Thoracic aorta (tissue), 2 donors: ENCODE results near the gene CAB39L. TPM values are rescaled to one million over a fixed set of nuclear protein-coding genes. Genes with fewer than 3 reads are reported as not detected.

Source experiments
- ATAC-seq: fragments of 150-250 bp; one replicate; pipeline ENCODE4 v1.8.0; 2017; ENCODE audit warnings: low read depth; ENCODE audit not compliant: insufficient number of reproducible peaks, low FRiP score
- DNase-seq: peaks from one replicate; pipeline ENCODE4 v3.0.0-alpha.2; 2020; ENCODE audit warnings: low spot score
- H3K27ac ChIP-seq, 2 donors: fragments of 200-600 bp; sonication (generic); 1 replicate in 1 of 2; 2 replicates in 1 of 2; pipeline ENCODE4 v1.5.1; 2016; ENCODE audit warnings: mild to moderate bottlenecking in 2 of 2, moderate library complexity in 2 of 2
- H3K27me3 ChIP-seq: fragments of 200-600 bp; sonication (generic); replicated peaks from 2 replicates; pipeline ENCODE4 v1.6.0; 2016; ENCODE audit warnings: mild to moderate bottlenecking; ENCODE audit not compliant: insufficient read depth
- H3K36me3 ChIP-seq: fragments of 200-600 bp; sonication (generic); one replicate; pipeline ENCODE4 v1.5.1; 2016
- H3K4me1 ChIP-seq, 2 donors: fragments of 200-600 bp; sonication (generic); 1 replicate in 1 of 2; 2 replicates in 1 of 2; pipeline versions ENCODE4 v1.5.1 to v1.6.0; 2016; ENCODE audit warnings: low read depth in 2 of 2, mild to moderate bottlenecking in 1 of 2; ENCODE audit not compliant: control insufficient read depth in 1 of 2
- H3K4me3 ChIP-seq: fragments of 200-600 bp; sonication (generic); 2 replicates; pipeline ENCODE4 v1.5.1; 2016; ENCODE audit warnings: mild to moderate bottlenecking
- H3K9me3 ChIP-seq: fragments of 200-600 bp; sonication (generic); 2 replicates; pipeline ENCODE4 v1.5.1; 2016
- total RNA-seq, 2 donors: library from RNA; depleted of rRNA; stranded (reverse); fragments of >200 nt; gene quantifications; one replicate each; pipeline versions ENCODE4 v1.1.0 to v1.2.3, GENCODE V29; 2016
- TF ChIP-seq, protein P1 (sequence below): fragments of 200-600 bp; sonication (generic); IDR thresholded peaks from one replicate; pipeline ENCODE4 v1.5.1; 2019; ENCODE audit warnings: antibody characterized with exemption

CAB39L gene
- total RNA-seq, 2 donors from 2014 or later, result 38.7 to 46.7 TPM

GRCh38 chr13:49410477-49410876, 33.4 kb downstream of the CAB39L start:
- TF ChIP-seq, protein P1, sequence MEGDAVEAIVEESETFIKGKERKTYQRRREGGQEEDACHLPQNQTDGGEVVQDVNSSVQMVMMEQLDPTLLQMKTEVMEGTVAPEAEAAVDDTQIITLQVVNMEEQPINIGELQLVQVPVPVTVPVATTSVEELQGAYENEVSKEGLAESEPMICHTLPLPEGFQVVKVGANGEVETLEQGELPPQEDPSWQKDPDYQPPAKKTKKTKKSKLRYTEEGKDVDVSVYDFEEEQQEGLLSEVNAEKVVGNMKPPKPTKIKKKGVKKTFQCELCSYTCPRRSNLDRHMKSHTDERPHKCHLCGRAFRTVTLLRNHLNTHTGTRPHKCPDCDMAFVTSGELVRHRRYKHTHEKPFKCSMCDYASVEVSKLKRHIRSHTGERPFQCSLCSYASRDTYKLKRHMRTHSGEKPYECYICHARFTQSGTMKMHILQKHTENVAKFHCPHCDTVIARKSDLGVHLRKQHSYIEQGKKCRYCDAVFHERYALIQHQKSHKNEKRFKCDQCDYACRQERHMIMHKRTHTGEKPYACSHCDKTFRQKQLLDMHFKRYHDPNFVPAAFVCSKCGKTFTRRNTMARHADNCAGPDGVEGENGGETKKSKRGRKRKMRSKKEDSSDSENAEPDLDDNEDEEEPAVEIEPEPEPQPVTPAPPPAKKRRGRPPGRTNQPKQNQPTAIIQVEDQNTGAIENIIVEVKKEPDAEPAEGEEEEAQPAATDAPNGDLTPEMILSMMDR, result no peak
- Histone ChIP-seq H3K36me3 (no peaks in the 10 kb centered on the region), H3K9me3 (no peaks in the 10 kb centered on the region), H3K4me1 (peaks cover 0 to 8% of the 10 kb centered on the region in 2 donors), H3K27ac (no peak overlapping the region), H3K4me3 (no peak overlapping the region), H3K27me3 (no peaks in the 10 kb centered on the region)
- no peak for ATAC-seq
- DNase-seq, result no peak

GRCh38 chr13:49410006-49410405, 33.9 kb downstream of the CAB39L start:
- Histone ChIP-seq H3K9me3 (no peaks in the 10 kb centered on the region), H3K27me3 (no peaks in the 10 kb centered on the region), H3K4me1 (peaks cover 0 to 8% of the 10 kb centered on the region in 2 donors), H3K4me3 (no peak overlapping the region), H3K36me3 (no peaks in the 10 kb centered on the region), H3K27ac (no peak overlapping the region)
- no peak for DNase-seq
- TF ChIP-seq, protein P1, result no peak
- ATAC-seq, result no peak

- TF ChIP-seq, protein P1, result no peak
- Histone ChIP-seq H3K27me3 (no peaks in the 10 kb centered on the region), H3K36me3 (no peaks in the 10 kb centered on the region), H3K4me3 (no peak overlapping the region), H3K27ac (no peak overlapping the region), H3K9me3 (peaks cover 4% of the 10 kb centered on the region), H3K4me1 (peaks cover 0 to 8% of the 10 kb centered on the region in 2 donors)
- ATAC-seq (no peak), DNase-seq (no peak)
These were observed 34.9 kb downstream of the CAB39L start for GRCh38 chr13:49409008-49409407.

- peaks cover 0 to 8% of the 10 kb centered on the region in 2 donors for H3K4me1 ChIP-seq
- H3K36me3 ChIP-seq, result no peaks in the 10 kb centered on the region
- no peak overlapping the region for H3K4me3 ChIP-seq
- no peak for DNase-seq
- H3K9me3 ChIP-seq, result peaks cover 5% of the 10 kb centered on the region
- no peaks in the 10 kb centered on the region for H3K27me3 ChIP-seq
- TF ChIP-seq, protein P1, result no peak
- H3K27ac ChIP-seq, result no peak overlapping the region
- ATAC-seq, result no peak
These were observed 35.9 kb downstream of the CAB39L start for GRCh38 chr13:49407936-49408335.

DNA sequence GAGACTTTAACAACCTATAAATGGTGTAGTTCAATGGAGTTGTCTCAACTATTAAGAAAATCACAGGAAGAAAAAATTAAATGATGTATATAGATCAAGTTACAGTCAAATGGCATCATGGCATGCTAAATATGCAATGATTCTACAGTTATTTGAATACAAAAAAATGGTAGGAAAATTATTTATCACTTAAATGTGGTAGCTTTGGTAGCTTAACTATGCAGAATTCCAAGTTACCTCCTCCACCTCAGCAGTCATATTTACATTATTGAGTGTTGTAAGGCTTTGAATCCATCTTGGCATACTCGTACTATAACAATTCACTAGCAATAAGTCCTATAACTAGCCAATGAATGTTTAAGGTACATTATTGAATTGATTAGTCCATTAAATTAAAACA, 36.8 kb downstream of the CAB39L start:
- ATAC-seq (no peak), DNase-seq (no peak)
- Histone ChIP-seq H3K4me3 (no peak overlapping the region), H3K9me3 (peaks cover 5% of the 10 kb centered on the region), H3K27ac (no peak overlapping the region), H3K36me3 (no peaks in the 10 kb centered on the region), H3K27me3 (no peaks in the 10 kb centered on the region), H3K4me1 (peaks cover 0 to 9% of the 10 kb centered on the region in 2 donors)
- TF ChIP-seq, protein P1, result no peak
